Mesenchymal stem cell (in vitro differentiated cells and primary cell): ENCODE data around the gene PDZK1.

Experiments used
- DNase-seq: peaks from one replicate; pipeline ENCODE4 v3.0.0-alpha.2; 2013
- H2AFZ ChIP-seq: one replicate; pipeline ENCODE4 v1.6.1; 2013; ENCODE audit warnings: low read depth, mild to moderate bottlenecking, control low read depth, inconsistent platforms, low read length, moderate library complexity
- H2AK5ac ChIP-seq: 2 replicates; pipeline ENCODE4 v1.6.1; 2013; ENCODE audit warnings: low read length, moderate library complexity, mild to moderate bottlenecking, inconsistent platforms; ENCODE audit not compliant: severe bottlenecking
- H2BK120ac ChIP-seq: one replicate; pipeline ENCODE4 v1.6.1; 2013; ENCODE audit warnings: low read depth, mild to moderate bottlenecking, inconsistent platforms, low read length, moderate library complexity
- H2BK12ac ChIP-seq, 2 experiments: one replicate each; pipeline ENCODE4 v1.6.1; 2013; ENCODE audit warnings: inconsistent platforms in 2 of 2, low read length in 2 of 2, mild to moderate bottlenecking in 2 of 2, moderate library complexity in 2 of 2, control low read depth in 1 of 2
- H2BK15ac ChIP-seq: one replicate; pipeline ENCODE4 v1.6.1; 2013; ENCODE audit warnings: mild to moderate bottlenecking, low read depth, inconsistent platforms; ENCODE audit not compliant: poor library complexity, severe bottlenecking
- H2BK5ac ChIP-seq: 2 replicates; pipeline ENCODE4 v1.6.1; 2013; ENCODE audit warnings: low read depth, mild to moderate bottlenecking, low read length, control low read depth, inconsistent platforms; ENCODE audit not compliant: poor library complexity, severe bottlenecking
- H3K14ac ChIP-seq, 2 experiments: one replicate each; pipeline ENCODE4 v1.6.1; 2013; ENCODE audit warnings: inconsistent platforms in 2 of 2, low read length in 2 of 2, control low read depth in 1 of 2, mild to moderate bottlenecking in 1 of 2, moderate library complexity in 1 of 2
- H3K18ac ChIP-seq, 2 experiments: one replicate each; pipeline ENCODE4 v1.6.1; 2013; ENCODE audit warnings: inconsistent platforms in 2 of 2, low read length in 2 of 2, control low read depth in 1 of 2, low read depth in 1 of 2, mild to moderate bottlenecking in 1 of 2
- H3K23ac ChIP-seq, 2 experiments: one replicate each; pipeline ENCODE4 v1.6.1; 2013; ENCODE audit warnings: inconsistent platforms in 2 of 2, low read length in 2 of 2, mild to moderate bottlenecking in 2 of 2, moderate library complexity in 2 of 2, control low read depth in 1 of 2
- H3K27ac ChIP-seq: 2 replicates; pipeline ENCODE4 v1.5.1; 2013; ENCODE audit warnings: mild to moderate bottlenecking, moderate library complexity, low read length, control low read depth, inconsistent platforms; ENCODE audit not compliant: poor library complexity, severe bottlenecking
- H3K27me3 ChIP-seq, 2 experiments: 2 replicates each; pipeline versions ENCODE4 v1.6.1 to v1.7.0; 2013; ENCODE audit warnings: low read length in 2 of 2, mild to moderate bottlenecking in 2 of 2, moderate library complexity in 2 of 2, control low read depth in 1 of 2, inconsistent platforms in 1 of 2; ENCODE audit not compliant: control insufficient read depth in 1 of 2, insufficient read depth in 1 of 2
- H3K36me3 ChIP-seq, 2 experiments: 2 replicates each; pipeline versions ENCODE4 v1.6.1 to v1.7.0; 2013; ENCODE audit warnings: low read length in 2 of 2, control low read depth in 1 of 2, inconsistent platforms in 1 of 2, low read depth in 1 of 2, mild to moderate bottlenecking in 1 of 2; ENCODE audit not compliant: insufficient read depth in 2 of 2, control insufficient read depth in 1 of 2
- H3K4ac ChIP-seq, 2 experiments: one replicate each; pipeline ENCODE4 v1.6.1; 2013; ENCODE audit warnings: inconsistent platforms in 2 of 2, low read length in 2 of 2, mild to moderate bottlenecking in 2 of 2, moderate library complexity in 2 of 2, control low read depth in 1 of 2, low read depth in 1 of 2
- H3K4me1 ChIP-seq: 2 replicates; pipeline ENCODE4 v1.6.1; 2013; ENCODE audit warnings: low read depth, low read length, control low read depth; ENCODE audit not compliant: control insufficient read depth, insufficient read depth
- H3K4me2 ChIP-seq: 2 replicates; pipeline ENCODE4 v1.6.1; 2013; ENCODE audit warnings: low read length, mild to moderate bottlenecking, inconsistent platforms; ENCODE audit not compliant: poor library complexity, severe bottlenecking
- H3K4me3 ChIP-seq, 2 experiments: 2 replicates each; pipeline versions ENCODE4 v1.5.1 to v1.7.0; 2013; ENCODE audit warnings: low read length in 2 of 2, mild to moderate bottlenecking in 2 of 2, control low read depth in 1 of 2, low read depth in 1 of 2; ENCODE audit not compliant: insufficient read depth in 1 of 2
- H3K79me1 ChIP-seq: replicated peaks from 2 replicates; pipeline ENCODE4 v1.6.1; 2013; ENCODE audit warnings: mild to moderate bottlenecking, control low read depth, low read length, inconsistent platforms; ENCODE audit not compliant: poor library complexity, severe bottlenecking
- H3K9ac ChIP-seq: 2 replicates; pipeline ENCODE4 v1.7.0; 2013; ENCODE audit warnings: mild to moderate bottlenecking, low read length, moderate library complexity
- H3K9me3 ChIP-seq: 2 replicates; pipeline ENCODE4 v1.7.0; 2013; ENCODE audit warnings: mild to moderate bottlenecking, low read length; ENCODE audit not compliant: control insufficient read depth
- H4K8ac ChIP-seq: one replicate; pipeline ENCODE4 v1.6.1; 2013; ENCODE audit warnings: inconsistent platforms, mild to moderate bottlenecking, low read length, moderate library complexity
- H4K91ac ChIP-seq: one replicate; pipeline ENCODE4 v1.6.1; 2013; ENCODE audit warnings: mild to moderate bottlenecking, low read length, inconsistent platforms
- WGBS: methylation state at CpG from one replicate; pipeline ENCODE4 v1.1.7; 2013; ENCODE audit warnings: mixed read lengths; 5-methylcytosine and 5-hydroxymethylcytosine counted together

The PDZK1 gene

GRCh38 chr1:145692785-145693443 lies 14.3 kb downstream of the PDZK1 start:
- no peak overlapping the region for H4K91ac ChIP-seq
- DNase-seq: no peak
- H2BK5ac ChIP-seq: no peak overlapping the region
- no peak overlapping the region for H3K9ac ChIP-seq
- no peak overlapping the region for H3K4me2 ChIP-seq
- H2BK120ac ChIP-seq: no peak overlapping the region
- H3K36me3 ChIP-seq: no peaks in the 10 kb centered on the region
- no peak overlapping the region for H3K23ac ChIP-seq
- H3K4ac ChIP-seq: no peak overlapping the region
- no peak overlapping the region for H2AK5ac ChIP-seq
- H3K27ac ChIP-seq: no peak overlapping the region
- H3K14ac ChIP-seq: no peak overlapping the region
- no peaks in the 10 kb centered on the region for H3K27me3 ChIP-seq
- no peak overlapping the region for H3K4me3 ChIP-seq
- H2BK12ac ChIP-seq: no peak overlapping the region
- no peak overlapping the region for H2AFZ ChIP-seq
- H3K18ac ChIP-seq: no peak overlapping the region
- no peak overlapping the region for H2BK15ac ChIP-seq
- no peak overlapping the region for H4K8ac ChIP-seq
- WGBS: 94% methylated on average over 11 of the region's 11 CpGs
- peaks cover 8% of the 10 kb centered on the region for H3K4me1 ChIP-seq
- H3K9me3 ChIP-seq: no peaks in the 10 kb centered on the region
- no peaks in the 10 kb centered on the region for H3K79me1 ChIP-seq

- Histone ChIP-seq H3K4me2 (no peak overlapping the region), H3K14ac (no peak overlapping the region), H4K91ac (no peak overlapping the region), H3K27ac (peak overlapping the region; percentile 22), H3K9ac (no peak overlapping the region), H2AFZ (no peak overlapping the region), H2BK12ac (no peak overlapping the region), H3K9me3 (no peaks in the 10 kb centered on the region), H2BK5ac (no peak overlapping the region), H2AK5ac (peak overlapping the region; percentile 65), H3K79me1 (no peaks in the 10 kb centered on the region), H4K8ac (no peak overlapping the region), H3K4ac (no peak overlapping the region), H3K18ac (no peak overlapping the region), H3K4me3 (peak overlapping the region in 1 of 2 experiments; percentile 38), H3K4me1 (peaks cover 8% of the 10 kb centered on the region), H2BK15ac (no peak overlapping the region), H3K23ac (no peak overlapping the region), H2BK120ac (no peak overlapping the region), H3K36me3 (no peaks in the 10 kb centered on the region), H3K27me3 (no peaks in the 10 kb centered on the region)
- 92% methylated on average over 4 of the region's 5 CpGs for WGBS
- peak; percentile 64 for DNase-seq
These were observed 16.3 kb downstream of the PDZK1 start for GRCh38 chr1:145690587-145691558.

- Histone ChIP-seq H4K91ac (peak overlapping the region; percentile 39), H2BK15ac (no peak overlapping the region), H3K36me3 (no peaks in the 10 kb centered on the region), H3K4ac (no peak overlapping the region), H4K8ac (no peak overlapping the region), H2BK12ac (no peak overlapping the region), H2AK5ac (no peak overlapping the region), H3K14ac (no peak overlapping the region), H3K9me3 (no peaks in the 10 kb centered on the region), H3K27me3 (no peaks in the 10 kb centered on the region), H2AFZ (no peak overlapping the region), H3K27ac (no peak overlapping the region), H3K4me3 (peak overlapping the region in 1 of 2 experiments; percentile 38), H3K4me1 (peaks cover 8% of the 10 kb centered on the region), H2BK120ac (no peak overlapping the region), H3K9ac (no peak overlapping the region), H3K4me2 (no peak overlapping the region), H3K18ac (no peak overlapping the region), H3K79me1 (no peaks in the 10 kb centered on the region), H3K23ac (no peak overlapping the region), H2BK5ac (no peak overlapping the region)
- DNase-seq: no peak
- WGBS: 97% methylated on average over 6 of the region's 6 CpGs
These were observed 17.2 kb downstream of the PDZK1 start for GRCh38 chr1:145689922-145690321.

- H3K23ac ChIP-seq: no peak overlapping the region
- DNase-seq: no peak
- H2AK5ac ChIP-seq: no peak overlapping the region
- no peak overlapping the region for H3K4me2 ChIP-seq
- peaks cover 8% of the 10 kb centered on the region for H3K4me1 ChIP-seq
- H3K18ac ChIP-seq: no peak overlapping the region
- no peaks in the 10 kb centered on the region for H3K36me3 ChIP-seq
- H2BK15ac ChIP-seq: no peak overlapping the region
- no peaks in the 10 kb centered on the region for H3K79me1 ChIP-seq
- H3K4me3 ChIP-seq: no peak overlapping the region
- no peak overlapping the region for H3K14ac ChIP-seq
- no peak overlapping the region for H4K8ac ChIP-seq
- H2BK12ac ChIP-seq: no peak overlapping the region
- H4K91ac ChIP-seq: no peak overlapping the region
- WGBS: 96% methylated on average over 6 of the region's 6 CpGs
- H3K9ac ChIP-seq: no peak overlapping the region
- H2AFZ ChIP-seq: no peak overlapping the region
- H2BK120ac ChIP-seq: no peak overlapping the region
- H3K4ac ChIP-seq: no peak overlapping the region
- H2BK5ac ChIP-seq: no peak overlapping the region
- H3K27me3 ChIP-seq: no peaks in the 10 kb centered on the region
- no peaks in the 10 kb centered on the region for H3K9me3 ChIP-seq
- no peak overlapping the region for H3K27ac ChIP-seq
These were observed 18.2 kb downstream of the PDZK1 start for GRCh38 chr1:145688924-145689323.
